ENCODE data around the gene NPIPA1.

- TF ChIP-seq POLR2A (IDR thresholded peaks at IDR 0.05) (no peak), CTCF (IDR thresholded peaks at IDR 0.05) (no peak)
These were observed 18.4 kb downstream of the NPIPA1 start for GRCh38 chr16:14955546-14956231.

Measured in right lobe of liver (tissue), 4 donors.